Measurements from ENCODE around the gene SACM1L.

The SACM1L gene

DNA sequence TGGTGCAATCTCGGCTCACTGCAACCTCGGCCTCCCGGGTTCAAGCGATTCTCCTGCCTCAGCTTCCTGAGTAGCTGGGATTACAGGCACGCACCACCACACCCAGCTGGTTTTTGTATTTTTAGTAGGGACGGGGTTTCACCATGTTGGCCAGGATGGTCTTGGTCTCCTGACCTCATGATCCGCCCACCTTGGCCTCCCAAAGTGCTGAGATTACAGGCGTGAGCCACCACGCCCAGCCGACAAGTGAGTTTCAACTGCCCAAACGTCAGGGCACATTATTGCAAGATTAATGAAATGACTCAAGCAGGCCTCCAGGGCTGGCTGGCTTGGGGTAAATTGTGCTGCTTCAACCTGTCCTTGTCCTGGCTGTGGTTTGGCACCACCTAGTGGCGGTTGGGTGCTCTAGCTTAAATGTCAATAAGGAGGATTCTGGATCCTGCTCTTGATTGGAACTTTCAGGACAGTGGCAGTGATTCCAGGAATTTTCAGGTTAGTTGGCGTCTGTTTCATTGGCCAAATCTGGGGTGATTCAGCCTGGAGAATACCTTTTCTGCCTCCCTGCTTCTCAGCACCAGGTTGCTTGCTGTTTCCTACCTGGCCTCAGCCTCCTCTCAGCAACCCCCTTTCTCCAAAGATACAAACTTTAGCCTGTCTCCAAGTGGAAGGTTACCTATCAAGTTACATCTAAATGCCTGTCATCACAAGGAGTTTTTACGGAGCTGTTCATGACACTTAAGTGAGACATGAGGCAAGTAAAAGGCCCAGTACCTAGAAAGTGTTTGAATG, 32.4 kb upstream of the SACM1L start (continued):
- TF ChIP-seq ZNF362 (tag by site-specific recombination; IDR thresholded peaks at IDR 0.05) (no peak), ZNF24 (tag by site-specific recombination; IDR thresholded peaks at IDR 0.05) (no peak), ZBTB20 (tag by site-specific recombination; IDR thresholded peaks at IDR 0.05) (0 out of 2 replicates have a peak, but pooled peaks have one; percentile 13), ZNF660 (tag by site-specific recombination; IDR thresholded peaks at IDR 0.05) (peak; percentile 31; the same call in 1 of the 2 replicates), SCRT2 (tag by site-specific recombination; IDR thresholded peaks at IDR 0.05) (0 out of 2 replicates have a peak, but pooled peaks have one; percentile 25), ZNF707 (tag by site-specific recombination; IDR thresholded peaks at IDR 0.05) (no peak), GLIS2 (tag by site-specific recombination; IDR thresholded peaks at IDR 0.05) (peak; percentile 37; the same call in 1 of the 2 replicates), ZNF629 (tag by site-specific recombination; IDR thresholded peaks at IDR 0.05) (0 out of 2 replicates have a peak, but pooled peaks have one; percentile 19), SP2 (tag by site-specific recombination; IDR thresholded peaks at IDR 0.05) (no peak), ZNF114 (tag by site-specific recombination; IDR thresholded peaks at IDR 0.05) (no peak), ZNF324 (tag by site-specific recombination; IDR thresholded peaks at IDR 0.05) (no peak)
- TF ChIP-seq, protein P1, sequence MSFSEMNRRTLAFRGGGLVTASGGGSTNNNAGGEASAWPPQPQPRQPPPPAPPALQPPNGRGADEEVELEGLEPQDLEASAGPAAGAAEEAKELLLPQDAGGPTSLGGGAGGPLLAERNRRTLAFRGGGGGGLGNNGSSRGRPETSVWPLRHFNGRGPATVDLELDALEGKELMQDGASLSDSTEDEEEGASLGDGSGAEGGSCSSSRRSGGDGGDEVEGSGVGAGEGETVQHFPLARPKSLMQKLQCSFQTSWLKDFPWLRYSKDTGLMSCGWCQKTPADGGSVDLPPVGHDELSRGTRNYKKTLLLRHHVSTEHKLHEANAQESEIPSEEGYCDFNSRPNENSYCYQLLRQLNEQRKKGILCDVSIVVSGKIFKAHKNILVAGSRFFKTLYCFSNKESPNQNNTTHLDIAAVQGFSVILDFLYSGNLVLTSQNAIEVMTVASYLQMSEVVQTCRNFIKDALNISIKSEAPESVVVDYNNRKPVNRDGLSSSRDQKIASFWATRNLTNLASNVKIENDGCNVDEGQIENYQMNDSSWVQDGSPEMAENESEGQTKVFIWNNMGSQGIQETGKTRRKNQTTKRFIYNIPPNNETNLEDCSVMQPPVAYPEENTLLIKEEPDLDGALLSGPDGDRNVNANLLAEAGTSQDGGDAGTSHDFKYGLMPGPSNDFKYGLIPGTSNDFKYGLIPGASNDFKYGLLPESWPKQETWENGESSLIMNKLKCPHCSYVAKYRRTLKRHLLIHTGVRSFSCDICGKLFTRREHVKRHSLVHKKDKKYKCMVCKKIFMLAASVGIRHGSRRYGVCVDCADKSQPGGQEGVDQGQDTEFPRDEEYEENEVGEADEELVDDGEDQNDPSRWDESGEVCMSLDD (tag by site-specific recombination; IDR thresholded peaks at IDR 0.05): no peak
- TF ChIP-seq, protein P2, sequence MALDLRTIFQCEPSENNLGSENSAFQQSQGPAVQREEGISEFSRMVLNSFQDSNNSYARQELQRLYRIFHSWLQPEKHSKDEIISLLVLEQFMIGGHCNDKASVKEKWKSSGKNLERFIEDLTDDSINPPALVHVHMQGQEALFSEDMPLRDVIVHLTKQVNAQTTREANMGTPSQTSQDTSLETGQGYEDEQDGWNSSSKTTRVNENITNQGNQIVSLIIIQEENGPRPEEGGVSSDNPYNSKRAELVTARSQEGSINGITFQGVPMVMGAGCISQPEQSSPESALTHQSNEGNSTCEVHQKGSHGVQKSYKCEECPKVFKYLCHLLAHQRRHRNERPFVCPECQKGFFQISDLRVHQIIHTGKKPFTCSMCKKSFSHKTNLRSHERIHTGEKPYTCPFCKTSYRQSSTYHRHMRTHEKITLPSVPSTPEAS (tag by site-specific recombination; IDR thresholded peaks at IDR 0.05): no peak
- TF ChIP-seq, protein P3, sequence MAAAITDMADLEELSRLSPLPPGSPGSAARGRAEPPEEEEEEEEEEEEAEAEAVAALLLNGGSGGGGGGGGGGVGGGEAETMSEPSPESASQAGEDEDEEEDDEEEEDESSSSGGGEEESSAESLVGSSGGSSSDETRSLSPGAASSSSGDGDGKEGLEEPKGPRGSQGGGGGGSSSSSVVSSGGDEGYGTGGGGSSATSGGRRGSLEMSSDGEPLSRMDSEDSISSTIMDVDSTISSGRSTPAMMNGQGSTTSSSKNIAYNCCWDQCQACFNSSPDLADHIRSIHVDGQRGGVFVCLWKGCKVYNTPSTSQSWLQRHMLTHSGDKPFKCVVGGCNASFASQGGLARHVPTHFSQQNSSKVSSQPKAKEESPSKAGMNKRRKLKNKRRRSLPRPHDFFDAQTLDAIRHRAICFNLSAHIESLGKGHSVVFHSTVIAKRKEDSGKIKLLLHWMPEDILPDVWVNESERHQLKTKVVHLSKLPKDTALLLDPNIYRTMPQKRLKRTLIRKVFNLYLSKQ (tag by site-specific recombination; IDR thresholded peaks at IDR 0.05; ENCODE audit: borderline replicate concordance): no peak
- TF ChIP-seq, protein P4, sequence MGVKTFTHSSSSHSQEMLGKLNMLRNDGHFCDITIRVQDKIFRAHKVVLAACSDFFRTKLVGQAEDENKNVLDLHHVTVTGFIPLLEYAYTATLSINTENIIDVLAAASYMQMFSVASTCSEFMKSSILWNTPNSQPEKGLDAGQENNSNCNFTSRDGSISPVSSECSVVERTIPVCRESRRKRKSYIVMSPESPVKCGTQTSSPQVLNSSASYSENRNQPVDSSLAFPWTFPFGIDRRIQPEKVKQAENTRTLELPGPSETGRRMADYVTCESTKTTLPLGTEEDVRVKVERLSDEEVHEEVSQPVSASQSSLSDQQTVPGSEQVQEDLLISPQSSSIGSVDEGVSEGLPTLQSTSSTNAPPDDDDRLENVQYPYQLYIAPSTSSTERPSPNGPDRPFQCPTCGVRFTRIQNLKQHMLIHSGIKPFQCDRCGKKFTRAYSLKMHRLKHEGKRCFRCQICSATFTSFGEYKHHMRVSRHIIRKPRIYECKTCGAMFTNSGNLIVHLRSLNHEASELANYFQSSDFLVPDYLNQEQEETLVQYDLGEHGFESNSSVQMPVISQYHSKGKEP (tag by site-specific recombination; IDR thresholded peaks at IDR 0.05): no peak

DNA sequence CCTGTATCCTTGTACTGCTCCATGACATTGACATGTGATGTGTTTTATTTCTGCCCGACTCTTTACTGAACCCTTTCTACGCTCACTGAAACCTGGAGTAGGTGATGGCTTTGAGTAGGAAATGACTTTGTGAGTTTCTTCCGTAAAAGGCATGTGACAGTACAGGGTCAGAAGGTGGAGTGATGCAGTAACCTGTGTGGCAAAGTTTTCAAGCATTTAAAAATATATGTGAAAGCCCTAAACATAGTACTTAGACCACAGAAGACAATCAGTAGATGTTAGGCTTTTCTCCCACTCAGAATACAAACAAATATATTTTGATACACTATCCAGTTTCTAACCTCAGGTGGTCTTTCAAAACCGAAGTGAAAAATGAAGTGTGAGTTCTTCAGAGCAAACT, 31.3 kb upstream of the SACM1L start:
- Histone ChIP-seq H3K4me1 (ENCODE audit: control insufficient read depth, insufficient read depth, low read length) (no peaks in the 10 kb centered on the region; the same call in 1 of the 2 replicates), H3K9me3 (ENCODE audit: control insufficient read depth, insufficient read depth, low read depth, low read length) (no peaks in the 10 kb centered on the region), H3K4me3 (ENCODE audit: low read depth, low read length) (no peak overlapping the region), H3K27ac (ENCODE audit: extremely low read depth, low read depth, low read length) (no peak overlapping the region), H3K36me3 (ENCODE audit: control insufficient read depth in 2 of 2, insufficient read depth in 1 of 2, low read length in 2 of 2) (peaks cover 0 to 3% of the 10 kb centered on the region in 2 experiments; a peak in 1 of 3 replicates)
- ChIA-PET POLR2A (no interaction called here), CTCF (interaction anchor here (1.1 to 2.9 kb wide), 6 partner anchors 9 to 146 kb away, joined by 3 to 36 read pairs (median 8); no protein-coding TSS in a partner anchor)
- no peak for TF ChIP-seq ZNF398 (tag by site-specific recombination; IDR thresholded peaks at IDR 0.05)
- TF ChIP-seq, protein P5, sequence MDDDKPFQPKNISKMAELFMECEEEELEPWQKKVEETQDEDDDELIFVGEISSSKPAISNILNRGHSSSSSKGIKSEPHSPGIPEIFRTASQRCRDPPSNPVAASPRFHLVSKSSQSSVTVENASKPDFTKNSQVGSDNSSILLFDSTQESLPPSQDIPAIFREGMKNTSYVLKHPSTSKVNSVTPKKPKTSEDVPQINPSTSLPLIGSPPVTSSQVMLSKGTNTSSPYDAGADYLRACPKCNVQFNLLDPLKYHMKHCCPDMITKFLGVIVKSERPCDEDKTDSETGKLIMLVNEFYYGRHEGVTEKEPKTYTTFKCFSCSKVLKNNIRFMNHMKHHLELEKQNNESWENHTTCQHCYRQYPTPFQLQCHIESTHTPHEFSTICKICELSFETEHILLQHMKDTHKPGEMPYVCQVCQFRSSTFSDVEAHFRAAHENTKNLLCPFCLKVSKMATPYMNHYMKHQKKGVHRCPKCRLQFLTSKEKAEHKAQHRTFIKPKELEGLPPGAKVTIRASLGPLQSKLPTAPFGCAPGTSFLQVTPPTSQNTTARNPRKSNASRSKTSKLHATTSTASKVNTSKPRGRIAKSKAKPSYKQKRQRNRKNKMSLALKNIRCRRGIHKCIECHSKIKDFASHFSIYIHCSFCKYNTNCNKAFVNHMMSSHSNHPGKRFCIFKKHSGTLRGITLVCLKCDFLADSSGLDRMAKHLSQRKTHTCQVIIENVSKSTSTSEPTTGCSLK (tag by site-specific recombination; IDR thresholded peaks at IDR 0.05): no peak
- no peak for TF ChIP-seq ZNF776 (tag by site-specific recombination; IDR thresholded peaks at IDR 0.05; ENCODE audit: borderline replicate concordance)
- no peak for TF ChIP-seq ZNF600 (tag by site-specific recombination; IDR thresholded peaks at IDR 0.05)

Data from HEK293 (cell line).